DMS53 (cell line): ENCODE results near the gene TMEM266.

ENCODE experiments used
- DNase-seq: peaks from one replicate; lab custom pipeline; 2025; lab: John Stamatoyannopoulos, UW

Gene TMEM266

GRCh38 chr15:76239786-76240185 lies 180.0 kb downstream of the TMEM266 start:
- no peak for DNase-seq

GRCh38 chr15:76245072-76245610 lies 185.4 kb downstream of the TMEM266 start:
- DNase-seq, result no peak

GRCh38 chr15:76251717-76252116 lies 191.9 kb downstream of the TMEM266 start:
- DNase-seq, result no peak

GRCh38 chr15:76252249-76252648 lies 192.5 kb downstream of the TMEM266 start:
- no peak for DNase-seq

- DNase-seq, result no peak
Observed at GRCh38 chr15:76253691-76254473, 194.1 kb downstream of the TMEM266 start.
